BLaER1 treated with 17β-estradiol and CSF1 and Interleukin-3, amounts not matched to agents 10 nM and 100 nM (cell line): ENCODE measurements around the gene C9orf78.

Experiments
- H3K27ac ChIP-seq, 11 experiments: shearing (Covaris generic); formaldehyde crosslinking; 2 replicates each; pipeline ENCODE4 v1.8.1; 2022
- H3K27me3 ChIP-seq, 11 experiments: shearing (Covaris generic); formaldehyde crosslinking; 2 replicates each; pipeline ENCODE4 v1.8.1; 2022
- H3K36me3 ChIP-seq, 11 experiments: shearing (Covaris generic); formaldehyde crosslinking; 2 replicates each; pipeline ENCODE4 v1.8.1; 2022
- H3K4me1 ChIP-seq, 10 experiments: shearing (Covaris generic); formaldehyde crosslinking; 2 replicates each; pipeline ENCODE4 v1.8.1; 2022
- H3K4me2 ChIP-seq, 11 experiments: shearing (Covaris generic); formaldehyde crosslinking; 2 replicates each; pipeline ENCODE4 v1.8.1; 2022
- H3K4me3 ChIP-seq, 10 experiments: shearing (Covaris generic); formaldehyde crosslinking; 2 replicates each; pipeline ENCODE4 v1.8.1; 2022
- H3K9ac ChIP-seq, 11 experiments: shearing (Covaris generic); formaldehyde crosslinking; 2 replicates each; pipeline ENCODE4 v1.8.1; 2022
- H3K9me3 ChIP-seq, 11 experiments: shearing (Covaris generic); formaldehyde crosslinking; replicated peaks in 1 of 11; 2 replicates each; pipeline ENCODE4 v1.8.1; 2022
- H4K20me1 ChIP-seq, 11 experiments: shearing (Covaris generic); formaldehyde crosslinking; 2 replicates each; pipeline ENCODE4 v1.8.1; 2022
- Cebpa-rat ChIP-seq, 11 experiments: shearing (Covaris generic); IDR thresholded peaks; 2 replicates each; pipeline ENCODE4 v1.8.1; 2022

The C9orf78 gene

GRCh38 chr9:129853614-129854013, 18.5 kb upstream of the C9orf78 start:
- Histone ChIP-seq H3K4me3 (no peak overlapping the region), H3K4me2 (no peak overlapping the region), H3K27me3 (no peaks in the 10 kb centered on the region), H3K9ac (no peak overlapping the region), H3K27ac (no peak overlapping the region), H4K20me1 (peaks cover 0 to 10% (median 3%) of the 10 kb centered on the region in 11 experiments; a peak in 6 of 22 replicates), H3K9me3 (no peaks in the 10 kb centered on the region), H3K4me1 (peaks cover 0 to 21% (median 10%) of the 10 kb centered on the region in 10 experiments; a peak in 11 of 20 replicates), H3K36me3 (peaks cover 57 to 92% (median 78%) of the 10 kb centered on the region in 11 experiments)
- TF ChIP-seq Cebpa-rat (IDR thresholded peaks at IDR 0.05): no peak

GRCh38 chr9:129852579-129852978, 17.5 kb upstream of the C9orf78 start:
- H3K4me3 ChIP-seq: no peak overlapping the region
- no peaks in the 10 kb centered on the region for H3K27me3 ChIP-seq
- no peak overlapping the region for H3K9ac ChIP-seq
- peaks cover 47 to 82% (median 68%) of the 10 kb centered on the region in 11 experiments for H3K36me3 ChIP-seq
- H4K20me1 ChIP-seq: peaks cover 0 to 10% (median 3%) of the 10 kb centered on the region in 11 experiments; a peak in 6 of 22 replicates
- peaks cover 0 to 21% (median 11%) of the 10 kb centered on the region in 10 experiments; a peak in 12 of 20 replicates for H3K4me1 ChIP-seq
- H3K9me3 ChIP-seq: no peaks in the 10 kb centered on the region
- TF ChIP-seq Cebpa-rat (IDR thresholded peaks at IDR 0.05): no peak
- H3K4me2 ChIP-seq: no peak overlapping the region
- no peak overlapping the region for H3K27ac ChIP-seq

GRCh38 chr9:129851821-129852220, 16.7 kb upstream of the C9orf78 start:
- Histone ChIP-seq H3K9ac (no peak overlapping the region), H3K9me3 (no peaks in the 10 kb centered on the region), H3K27ac (no peak overlapping the region), H3K4me2 (no peak overlapping the region; a peak in 1 of 22 replicates), H3K4me1 (peaks cover 5 to 23% (median 16%) of the 10 kb centered on the region in 10 experiments; a peak in 19 of 20 replicates), H3K36me3 (peaks cover 46 to 74% (median 62%) of the 10 kb centered on the region in 11 experiments), H4K20me1 (peaks cover 0 to 10% (median 3%) of the 10 kb centered on the region in 11 experiments; a peak in 6 of 22 replicates), H3K4me3 (no peak overlapping the region), H3K27me3 (no peaks in the 10 kb centered on the region)
- no peak for TF ChIP-seq Cebpa-rat (IDR thresholded peaks at IDR 0.05)

GRCh38 chr9:129850821-129851550, 15.9 kb upstream of the C9orf78 start:
- no peaks in the 10 kb centered on the region for H3K9me3 ChIP-seq
- H3K9ac ChIP-seq: no peak overlapping the region
- no peak overlapping the region for H3K4me3 ChIP-seq
- H4K20me1 ChIP-seq: peaks cover 0 to 10% (median 3%) of the 10 kb centered on the region in 11 experiments; a peak in 6 of 22 replicates
- H3K36me3 ChIP-seq: peaks cover 41 to 66% (median 55%) of the 10 kb centered on the region in 11 experiments
- TF ChIP-seq Cebpa-rat (IDR thresholded peaks at IDR 0.05): no peak
- H3K27me3 ChIP-seq: no peaks in the 10 kb centered on the region
- no peak overlapping the region for H3K27ac ChIP-seq
- H3K4me1 ChIP-seq: peaks cover 7 to 28% (median 19%) of the 10 kb centered on the region in 10 experiments; a peak in 19 of 20 replicates
- H3K4me2 ChIP-seq: peak overlapping the region in 2 of 11 experiments; percentile 13 to 28; a peak in 2 of 22 replicates

- no peak for TF ChIP-seq Cebpa-rat (IDR thresholded peaks at IDR 0.05)
- no peak overlapping the region for H3K9ac ChIP-seq
- H3K4me2 ChIP-seq: no peak overlapping the region
- peaks cover 35 to 55% (median 47%) of the 10 kb centered on the region in 11 experiments for H3K36me3 ChIP-seq
- H3K27me3 ChIP-seq: no peaks in the 10 kb centered on the region
- peaks cover 7 to 35% (median 22%) of the 10 kb centered on the region in 10 experiments; a peak in 19 of 20 replicates for H3K4me1 ChIP-seq
- H4K20me1 ChIP-seq: peaks cover 0 to 10% (median 3%) of the 10 kb centered on the region in 11 experiments; a peak in 6 of 22 replicates
- no peaks in the 10 kb centered on the region for H3K9me3 ChIP-seq
- no peak overlapping the region for H3K4me3 ChIP-seq
- no peak overlapping the region for H3K27ac ChIP-seq
These were observed 14.8 kb upstream of the C9orf78 start for GRCh38 chr9:129849901-129850300.

- Histone ChIP-seq H3K4me1 (peaks cover 7 to 37% (median 23%) of the 10 kb centered on the region in 10 experiments; a peak in 19 of 20 replicates), H3K27me3 (no peaks in the 10 kb centered on the region), H3K4me2 (peak overlapping the region in 2 of 11 experiments; percentile 15; a peak in 1 of 22 replicates), H3K9ac (no peak overlapping the region), H3K4me3 (no peak overlapping the region), H4K20me1 (peaks cover 0 to 10% (median 3%) of the 10 kb centered on the region in 11 experiments; a peak in 6 of 22 replicates), H3K27ac (peak overlapping the region in 1 of 11 experiments; percentile 9; a peak in 2 of 22 replicates), H3K9me3 (no peaks in the 10 kb centered on the region), H3K36me3 (peaks cover 31 to 45% (median 38%) of the 10 kb centered on the region in 11 experiments)
- TF ChIP-seq Cebpa-rat (IDR thresholded peaks at IDR 0.05): no peak
These were observed 13.8 kb upstream of the C9orf78 start for GRCh38 chr9:129848712-129849441.

GRCh38 chr9:129845373-129845772, 10.3 kb upstream of the C9orf78 start:
- Histone ChIP-seq H3K4me1 (peaks cover 1 to 33% (median 17%) of the 10 kb centered on the region in 10 experiments; a peak in 19 of 20 replicates), H3K4me3 (no peak overlapping the region), H3K27me3 (no peaks in the 10 kb centered on the region)

GRCh38 chr9:129841071-129841470, 6.0 kb upstream of the C9orf78 start:
- H3K36me3 ChIP-seq: peaks cover 0 to 9% (median 0%) of the 10 kb centered on the region in 11 experiments; a peak in 3 of 22 replicates
- no peak overlapping the region for H3K4me3 ChIP-seq
- no peak overlapping the region for H3K4me2 ChIP-seq
- no peak for TF ChIP-seq Cebpa-rat (IDR thresholded peaks at IDR 0.05)
- no peaks in the 10 kb centered on the region for H3K9me3 ChIP-seq
- peaks cover 12 to 48% (median 25%) of the 10 kb centered on the region in 11 experiments; a peak in 15 of 22 replicates for H4K20me1 ChIP-seq
- H3K9ac ChIP-seq: no peak overlapping the region
- no peak overlapping the region for H3K27ac ChIP-seq
- H3K27me3 ChIP-seq: no peaks in the 10 kb centered on the region
- H3K4me1 ChIP-seq: peaks cover 30 to 42% (median 37%) of the 10 kb centered on the region in 10 experiments

More at GRCh38 chr9:129845373-129845772, 10.3 kb upstream of the C9orf78 start:
- H3K36me3 ChIP-seq: peaks cover 4 to 23% (median 10%) of the 10 kb centered on the region in 11 experiments; a peak in 17 of 22 replicates
- H4K20me1 ChIP-seq: peaks cover 0 to 21% (median 6%) of the 10 kb centered on the region in 11 experiments; a peak in 8 of 22 replicates
- no peak for TF ChIP-seq Cebpa-rat (IDR thresholded peaks at IDR 0.05)
- peak overlapping the region in 3 of 11 experiments; percentile 4 to 17 (median 12); a peak in 1 of 22 replicates for H3K27ac ChIP-seq
- H3K4me2 ChIP-seq: no peak overlapping the region
- no peaks in the 10 kb centered on the region for H3K9me3 ChIP-seq
- H3K9ac ChIP-seq: peak overlapping the region in 2 of 11 experiments; percentile 9 to 10; a peak in 2 of 22 replicates
